GM21619 (cell line): ENCODE measurements around the gene CPT1C.
"Not testable (repeated sequence)": the region's sequence is repeated elsewhere in the genome, so short reads cannot be mapped to it uniquely, and the experiment has no call there.

Experiments
- ATAC-seq: cut with Tn5 transposase; IDR thresholded peaks from one replicate; pipeline ENCODE4 v1.9.1; 2021; ENCODE audit not compliant: unreplicated experiment

Gene CPT1C

DNA sequence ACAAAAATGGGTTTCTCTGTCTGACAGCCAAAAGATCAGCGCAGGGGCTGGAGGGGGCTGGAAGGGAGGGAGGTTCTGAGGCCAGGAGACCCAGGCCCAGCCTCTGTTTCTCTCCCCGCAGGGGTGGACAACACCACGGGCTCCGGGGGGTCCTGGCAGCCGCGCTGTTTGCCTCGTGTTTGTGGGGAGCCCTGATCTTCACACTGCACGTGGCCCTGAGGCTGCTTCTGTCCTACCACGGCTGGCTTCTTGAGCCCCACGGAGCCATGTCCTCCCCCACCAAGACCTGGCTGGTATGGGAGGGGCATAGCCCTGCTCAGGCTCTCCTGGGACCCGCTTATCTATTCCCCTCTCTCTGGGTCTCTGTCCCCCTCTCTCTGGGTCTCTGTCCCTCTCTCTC, 9.6 kb downstream of the CPT1C start:
- ATAC-seq = no peak

DNA sequence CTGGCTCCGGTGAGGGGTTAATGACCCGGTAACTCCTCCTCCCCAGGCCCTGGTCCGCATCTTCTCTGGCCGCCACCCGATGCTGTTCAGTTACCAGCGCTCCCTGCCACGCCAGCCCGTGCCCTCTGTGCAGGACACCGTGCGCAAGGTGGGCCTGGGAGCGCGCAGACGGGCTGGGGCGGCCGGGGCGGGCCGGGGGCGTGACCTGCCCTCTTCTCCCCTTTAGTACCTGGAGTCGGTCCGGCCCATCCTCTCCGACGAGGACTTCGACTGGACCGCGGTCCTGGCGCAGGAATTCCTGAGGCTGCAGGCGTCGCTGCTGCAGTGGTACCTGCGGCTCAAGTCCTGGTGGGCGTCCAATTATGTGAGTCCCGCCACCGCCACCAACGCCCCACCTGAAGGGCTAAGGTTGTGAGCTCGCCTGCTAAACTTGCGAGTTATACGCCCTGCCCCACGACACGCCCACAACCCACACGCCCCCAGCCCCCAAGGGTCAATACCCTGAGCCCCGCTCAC, 10.4 kb downstream of the CPT1C start:
- no peak for ATAC-seq

DNA sequence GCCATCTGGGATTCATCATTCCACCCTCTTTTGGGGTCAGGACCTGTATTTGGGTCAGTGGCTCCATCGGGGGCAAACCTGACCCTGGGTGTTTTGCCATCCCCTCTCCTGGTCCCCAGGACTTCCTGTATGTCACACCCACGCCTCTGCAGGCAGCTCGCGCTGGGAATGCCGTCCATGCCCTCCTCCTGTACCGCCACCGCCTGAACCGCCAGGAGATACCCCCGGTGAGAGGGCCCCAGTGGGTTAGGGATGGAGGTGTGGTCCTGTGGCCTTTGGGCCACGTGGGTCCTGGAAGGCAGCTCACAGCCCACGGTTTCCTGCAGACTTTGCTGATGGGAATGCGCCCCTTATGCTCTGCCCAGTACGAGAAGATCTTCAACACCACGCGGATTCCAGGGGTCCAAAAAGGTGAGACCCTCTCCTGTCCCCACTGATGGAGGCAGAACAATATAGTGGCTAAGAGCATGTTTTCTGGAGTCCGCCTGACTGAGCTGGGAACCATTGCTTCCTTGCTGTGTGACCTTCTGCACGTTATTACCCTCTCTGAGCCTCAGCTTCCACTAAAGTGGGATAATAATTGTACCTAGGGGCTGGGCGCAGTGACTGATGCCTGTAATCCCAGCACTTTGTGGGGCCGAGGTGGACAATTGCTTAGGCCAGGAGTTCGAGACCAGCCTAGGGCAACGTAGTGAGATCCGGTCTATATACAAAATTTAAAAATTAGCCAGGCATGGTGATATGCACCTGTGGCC, 14.1 kb downstream of the CPT1C start:
- ATAC-seq = no peak

GRCh38 chr19:49705919-49706318, 15.0 kb downstream of the CPT1C start:
- no peak for ATAC-seq

DNA sequence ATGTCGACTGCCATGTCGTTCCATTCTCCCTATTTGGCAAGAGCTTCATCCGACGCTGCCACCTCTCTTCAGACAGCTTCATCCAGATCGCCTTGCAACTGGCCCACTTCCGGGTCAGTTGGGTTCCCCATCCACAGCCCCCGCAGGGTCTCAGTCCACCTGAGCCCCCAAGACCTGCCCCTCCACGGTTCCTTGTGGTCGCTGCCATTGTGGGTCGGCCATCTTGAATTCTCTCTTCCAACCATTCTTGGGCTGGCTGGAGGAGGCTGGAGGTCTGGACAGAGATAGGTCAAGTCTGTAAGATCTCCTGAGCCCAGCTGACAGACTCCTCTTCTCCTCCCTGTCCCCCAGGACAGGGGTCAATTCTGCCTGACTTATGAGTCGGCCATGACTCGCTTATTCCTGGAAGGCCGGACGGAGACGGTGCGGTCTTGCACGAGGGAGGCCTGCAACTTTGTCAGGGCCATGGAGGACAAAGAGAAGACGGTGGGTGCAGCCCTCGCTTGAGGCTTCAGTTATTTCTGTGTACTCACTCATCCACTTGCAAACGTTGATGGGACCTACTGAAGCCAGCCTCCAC, 19.5 kb downstream of the CPT1C start:
- no peak for ATAC-seq

- ATAC-seq = no peak
Measured at GRCh38 chr19:49712397-49712859, 21.5 kb downstream of the CPT1C start.

DNA sequence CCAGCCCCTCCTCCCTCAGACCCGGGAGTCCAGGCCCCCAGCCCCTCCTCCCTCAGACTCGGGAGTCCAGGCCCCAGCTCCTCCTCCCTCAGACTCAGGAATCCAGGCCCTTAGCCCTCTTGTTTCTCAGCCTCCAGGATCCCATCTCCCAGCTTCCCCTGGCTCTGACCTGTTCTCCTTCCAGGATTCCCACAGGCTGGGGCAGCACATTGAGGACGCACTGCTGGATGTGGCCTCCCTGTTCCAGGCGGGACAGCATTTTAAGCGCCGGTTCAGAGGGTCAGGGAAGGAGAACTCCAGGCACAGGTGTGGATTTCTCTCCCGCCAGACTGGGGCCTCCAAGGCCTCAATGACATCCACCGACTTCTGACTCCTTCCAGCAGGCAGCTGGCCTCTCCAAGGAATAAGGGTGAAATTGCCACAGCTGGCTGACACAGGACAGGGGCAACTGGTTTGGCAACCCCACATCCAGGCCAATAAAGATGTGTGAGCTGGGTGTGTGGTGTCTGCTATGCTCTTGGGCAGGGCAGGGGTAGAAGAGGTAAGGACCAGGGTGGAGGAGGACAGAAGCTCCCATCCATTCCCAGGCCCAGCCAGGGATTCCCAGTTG, 22.4 kb downstream of the CPT1C start:
- no peak for ATAC-seq

DNA sequence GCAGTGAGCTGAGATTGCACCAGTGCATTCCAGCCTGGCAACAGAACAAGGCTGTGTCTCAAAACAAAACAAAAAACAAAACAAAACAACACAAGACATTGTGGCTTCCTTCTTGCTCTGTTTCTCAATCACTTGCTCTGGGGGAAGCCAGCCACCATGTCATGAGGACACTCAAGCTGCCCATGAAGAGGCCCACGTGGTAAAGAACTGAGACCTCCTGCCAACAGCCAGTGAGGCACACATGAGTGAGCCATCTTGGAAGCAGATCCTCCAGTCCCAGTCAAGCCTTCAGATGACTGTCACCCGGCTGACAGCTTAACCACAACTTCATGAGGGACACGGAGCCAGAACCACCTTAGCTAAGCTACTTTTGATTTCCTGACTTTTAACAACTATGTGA, 25.2 kb downstream of the CPT1C start:
- ATAC-seq = no peak

DNA sequence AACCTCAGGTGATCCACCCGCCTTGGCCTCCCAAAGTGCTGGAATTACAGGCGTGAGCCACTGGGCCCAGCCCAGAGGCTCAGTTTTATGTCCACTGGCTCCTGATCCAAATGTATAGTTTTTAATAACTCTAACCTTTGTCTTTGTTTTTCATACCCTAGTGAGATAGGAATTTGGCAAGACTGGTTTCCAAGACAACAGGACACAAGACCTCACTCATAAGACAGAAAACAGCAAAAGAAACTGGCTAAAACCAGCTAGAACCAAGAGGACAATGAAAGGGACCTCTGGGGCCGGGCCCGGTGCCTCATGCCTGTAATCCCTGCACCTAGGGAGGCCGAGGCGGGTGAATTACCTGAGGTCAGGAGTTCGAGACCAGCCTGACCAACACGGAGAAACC, 27.6 kb downstream of the CPT1C start:
- no peak for ATAC-seq

GRCh38 chr19:49718991-49719390, 28.1 kb downstream of the CPT1C start:
- no peak for ATAC-seq

DNA sequence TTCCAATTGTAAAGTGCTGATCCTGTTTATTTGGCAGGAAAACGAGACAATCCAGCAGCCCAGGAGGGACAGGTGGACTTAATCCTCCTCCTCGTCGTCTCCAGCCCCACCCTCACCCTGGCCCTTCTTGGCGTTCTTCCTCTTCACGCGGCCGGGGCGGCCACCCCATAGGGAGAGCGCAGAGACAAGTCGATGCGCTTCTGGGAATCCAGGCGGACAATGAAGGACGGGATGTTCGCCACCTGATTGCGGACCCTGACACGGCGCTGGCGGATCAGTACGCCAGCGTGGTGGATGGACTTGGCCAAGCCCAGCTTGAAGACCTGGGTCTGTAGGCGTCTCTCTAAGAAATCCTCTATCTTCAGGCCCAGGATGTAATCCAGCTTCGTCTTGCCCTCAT, 28.5 kb downstream of the CPT1C start:
- ATAC-seq = not testable (repeated sequence)

DNA sequence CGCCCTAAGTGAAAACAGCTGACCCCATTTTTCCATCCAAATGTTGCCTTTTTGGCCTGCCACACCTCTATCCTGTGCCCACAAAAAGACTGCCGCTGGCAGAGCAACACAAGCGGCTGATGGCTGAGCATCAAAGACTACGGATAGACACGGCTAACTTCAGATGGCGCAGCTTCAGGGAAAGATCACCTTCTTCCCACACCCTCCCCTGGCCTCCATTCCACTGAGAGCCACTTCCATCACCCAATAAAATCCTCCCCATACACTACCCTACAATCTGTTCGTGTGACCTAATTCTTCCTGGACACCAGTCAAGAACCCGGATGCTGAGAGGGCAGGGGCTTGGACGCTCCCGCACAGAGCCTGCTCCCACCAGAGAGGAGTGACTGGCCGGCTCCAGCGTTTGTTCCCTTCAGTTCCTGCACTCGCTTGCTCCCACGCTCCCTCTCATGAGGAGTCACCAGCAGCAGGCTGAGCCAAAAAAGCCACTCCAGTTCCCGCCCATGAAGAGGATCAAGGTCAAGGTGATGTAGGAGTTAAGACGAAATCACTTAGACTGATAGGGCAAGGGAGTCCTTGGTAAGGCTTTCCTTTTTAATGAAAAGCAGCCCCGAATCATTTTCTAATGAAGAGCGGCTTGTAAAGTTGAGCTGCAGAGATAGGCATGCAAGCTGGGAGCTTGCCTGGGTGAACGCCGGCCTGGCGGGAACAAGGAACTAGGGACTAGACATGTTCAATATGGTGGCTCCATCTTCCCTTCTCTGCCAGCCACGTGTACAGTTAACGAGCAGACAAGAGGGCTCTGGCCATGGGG, 36.5 kb downstream of the CPT1C start:
- no peak for ATAC-seq

DNA sequence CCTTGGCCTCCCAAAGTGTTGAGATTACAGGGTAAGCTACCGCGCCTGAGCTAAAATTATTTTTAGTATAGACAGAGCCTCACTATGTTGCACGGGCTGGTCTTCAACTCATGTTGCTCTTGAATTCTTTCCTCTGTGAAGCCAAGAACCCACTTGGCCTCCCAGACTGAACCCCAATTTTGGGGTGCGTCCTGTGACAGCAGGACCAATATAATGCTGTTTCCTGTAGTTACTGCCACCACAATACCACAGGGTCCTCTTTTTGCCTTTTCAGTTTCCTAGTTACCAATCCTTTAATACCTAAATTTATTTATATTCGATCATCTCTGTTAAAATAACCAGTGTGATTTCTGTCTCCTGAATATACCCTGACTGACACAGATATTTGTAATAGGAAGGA, 39.2 kb downstream of the CPT1C start:
- ATAC-seq = no peak

DNA sequence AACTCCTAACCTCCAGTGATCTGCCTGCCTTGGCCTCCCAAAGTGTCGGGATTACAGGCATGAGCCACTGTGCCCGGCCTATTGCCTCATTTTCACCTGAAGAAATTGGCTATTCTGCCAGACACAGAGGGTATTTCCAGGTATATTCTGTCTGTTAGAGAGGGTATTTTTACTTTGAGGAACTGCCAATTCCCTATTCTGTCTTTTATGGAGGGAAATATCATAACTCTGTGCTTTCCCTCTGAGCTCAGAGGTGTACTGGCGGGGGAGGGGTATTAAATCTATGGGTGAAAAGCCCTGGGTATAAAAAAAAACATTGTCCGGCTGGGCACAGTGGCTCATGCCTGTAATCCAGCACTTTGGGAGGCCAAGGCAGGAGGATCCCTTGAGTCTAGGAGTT, 47.4 kb downstream of the CPT1C start:
- ATAC-seq = no peak

DNA sequence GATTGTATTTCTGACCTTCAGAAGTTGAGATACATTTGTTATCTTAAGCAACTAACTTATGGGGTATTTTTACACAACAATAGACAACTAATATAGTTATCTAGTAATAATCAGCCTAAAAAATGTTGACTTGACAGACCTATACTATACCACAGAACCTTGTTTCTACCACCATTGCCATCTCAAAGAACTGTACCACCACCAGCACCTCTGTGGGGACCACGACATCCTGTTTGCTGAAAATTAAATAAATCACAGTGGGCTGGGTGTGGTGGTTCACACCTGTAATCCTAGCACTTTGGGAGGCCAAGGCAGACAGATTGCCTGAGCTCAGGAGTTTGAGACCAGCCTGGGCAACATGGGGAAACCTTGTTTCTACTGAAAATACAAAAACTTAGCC, 48.2 kb downstream of the CPT1C start:
- no peak for ATAC-seq

- ATAC-seq = no peak
Measured at GRCh38 chr19:49739933-49740332, 49.0 kb downstream of the CPT1C start.

DNA sequence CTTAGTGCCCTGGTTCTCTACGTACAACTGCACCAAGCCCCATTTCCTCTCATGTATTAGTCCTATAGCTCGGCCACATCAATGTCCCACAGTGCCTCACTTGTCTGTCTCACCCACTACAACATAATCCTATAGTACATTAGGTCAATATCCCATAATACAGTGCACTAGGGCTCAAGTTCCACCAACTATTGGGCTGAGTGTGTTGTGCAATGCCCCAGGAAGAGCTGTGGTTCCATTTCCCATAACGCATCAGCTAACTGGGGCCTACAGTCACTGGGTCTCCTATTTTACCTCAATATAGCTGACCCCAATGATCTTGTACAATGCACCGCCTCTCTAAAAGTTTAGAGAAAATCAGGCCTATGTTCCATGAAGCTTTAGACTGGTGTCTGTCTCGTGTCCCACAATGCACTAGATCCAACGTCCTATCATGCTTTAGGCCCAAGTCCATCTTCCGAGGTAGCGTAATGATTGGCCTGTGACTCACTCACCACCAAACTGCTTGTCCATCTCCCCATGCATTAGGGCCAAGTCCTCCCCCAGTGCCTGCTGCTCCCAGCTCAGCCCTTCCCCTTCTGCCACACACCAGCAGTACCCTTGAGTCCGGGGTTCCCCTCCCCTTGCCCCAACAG, 50.4 kb downstream of the CPT1C start:
- ATAC-seq = no peak

GRCh38 chr19:49744946-49745381, 54.0 kb downstream of the CPT1C start:
- no peak for ATAC-seq

- ATAC-seq = no peak
Measured at GRCh38 chr19:49746206-49746958, 55.5 kb downstream of the CPT1C start.

GRCh38 chr19:49749055-49749716, 58.3 kb downstream of the CPT1C start:
- no peak for ATAC-seq
